Measurements from ENCODE around the gene ALDH6A1. TPM values are rescaled to one million over a fixed set of nuclear protein-coding genes. Genes with fewer than 3 reads are reported as not detected.

The ALDH6A1 gene
- total RNA-seq, 1 experiment from 2014 or later = 21.6 TPM

DNA sequence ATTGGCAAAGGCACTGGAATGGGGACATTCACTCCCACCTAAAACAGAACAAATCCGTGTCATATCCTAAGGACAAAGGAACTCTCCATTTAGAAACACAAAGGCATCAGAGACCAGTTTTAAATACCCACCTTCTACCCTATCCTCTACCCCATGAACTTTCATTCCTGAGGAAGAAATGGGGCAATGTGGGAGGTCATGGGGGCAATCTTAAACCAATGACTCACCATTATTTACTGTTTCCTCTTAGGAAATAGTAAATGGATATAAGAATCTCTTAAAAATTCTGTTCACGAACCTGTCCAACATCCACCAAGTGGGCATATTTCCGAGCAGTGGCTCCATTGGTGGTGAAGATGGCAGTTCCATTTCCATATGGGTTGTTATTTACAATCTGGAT, 19.4 kb downstream of the ALDH6A1 start (continued):
- TF ChIP-seq, protein P1, sequence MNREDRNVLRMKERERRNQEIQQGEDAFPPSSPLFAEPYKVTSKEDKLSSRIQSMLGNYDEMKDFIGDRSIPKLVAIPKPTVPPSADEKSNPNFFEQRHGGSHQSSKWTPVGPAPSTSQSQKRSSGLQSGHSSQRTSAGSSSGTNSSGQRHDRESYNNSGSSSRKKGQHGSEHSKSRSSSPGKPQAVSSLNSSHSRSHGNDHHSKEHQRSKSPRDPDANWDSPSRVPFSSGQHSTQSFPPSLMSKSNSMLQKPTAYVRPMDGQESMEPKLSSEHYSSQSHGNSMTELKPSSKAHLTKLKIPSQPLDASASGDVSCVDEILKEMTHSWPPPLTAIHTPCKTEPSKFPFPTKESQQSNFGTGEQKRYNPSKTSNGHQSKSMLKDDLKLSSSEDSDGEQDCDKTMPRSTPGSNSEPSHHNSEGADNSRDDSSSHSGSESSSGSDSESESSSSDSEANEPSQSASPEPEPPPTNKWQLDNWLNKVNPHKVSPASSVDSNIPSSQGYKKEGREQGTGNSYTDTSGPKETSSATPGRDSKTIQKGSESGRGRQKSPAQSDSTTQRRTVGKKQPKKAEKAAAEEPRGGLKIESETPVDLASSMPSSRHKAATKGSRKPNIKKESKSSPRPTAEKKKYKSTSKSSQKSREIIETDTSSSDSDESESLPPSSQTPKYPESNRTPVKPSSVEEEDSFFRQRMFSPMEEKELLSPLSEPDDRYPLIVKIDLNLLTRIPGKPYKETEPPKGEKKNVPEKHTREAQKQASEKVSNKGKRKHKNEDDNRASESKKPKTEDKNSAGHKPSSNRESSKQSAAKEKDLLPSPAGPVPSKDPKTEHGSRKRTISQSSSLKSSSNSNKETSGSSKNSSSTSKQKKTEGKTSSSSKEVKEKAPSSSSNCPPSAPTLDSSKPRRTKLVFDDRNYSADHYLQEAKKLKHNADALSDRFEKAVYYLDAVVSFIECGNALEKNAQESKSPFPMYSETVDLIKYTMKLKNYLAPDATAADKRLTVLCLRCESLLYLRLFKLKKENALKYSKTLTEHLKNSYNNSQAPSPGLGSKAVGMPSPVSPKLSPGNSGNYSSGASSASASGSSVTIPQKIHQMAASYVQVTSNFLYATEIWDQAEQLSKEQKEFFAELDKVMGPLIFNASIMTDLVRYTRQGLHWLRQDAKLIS (CRISPR knock-in tag; IDR thresholded peaks at IDR 0.05; ENCODE audit: borderline replicate concordance) = no peak
- TF ChIP-seq CTCF (IDR thresholded peaks at IDR 0.05) = no peak
- TF ChIP-seq JUN (CRISPR knock-in tag; IDR thresholded peaks at IDR 0.05) = no peak
- no peak for TF ChIP-seq SOX15 (CRISPR knock-in tag; IDR thresholded peaks at IDR 0.05)
- TF ChIP-seq E2F1 (CRISPR knock-in tag; IDR thresholded peaks at IDR 0.05) = no peak
- TF ChIP-seq EMX1 (CRISPR knock-in tag; IDR thresholded peaks at IDR 0.05) = no peak

- no peaks in the 10 kb centered on the region for H3K4me1 Mint-ChIP-seq
- TF ChIP-seq ZSCAN18 (CRISPR knock-in tag; IDR thresholded peaks at IDR 0.05) = no peak
- no peak for TF ChIP-seq HMGA2 (CRISPR knock-in tag; IDR thresholded peaks at IDR 0.05)
- no peak for TF ChIP-seq ZNF396 (CRISPR knock-in tag; IDR thresholded peaks at IDR 0.05; ENCODE audit: borderline replicate concordance)
- TF ChIP-seq ETV6 (CRISPR knock-in tag; IDR thresholded peaks at IDR 0.05) = no peak
- TF ChIP-seq, protein P2, sequence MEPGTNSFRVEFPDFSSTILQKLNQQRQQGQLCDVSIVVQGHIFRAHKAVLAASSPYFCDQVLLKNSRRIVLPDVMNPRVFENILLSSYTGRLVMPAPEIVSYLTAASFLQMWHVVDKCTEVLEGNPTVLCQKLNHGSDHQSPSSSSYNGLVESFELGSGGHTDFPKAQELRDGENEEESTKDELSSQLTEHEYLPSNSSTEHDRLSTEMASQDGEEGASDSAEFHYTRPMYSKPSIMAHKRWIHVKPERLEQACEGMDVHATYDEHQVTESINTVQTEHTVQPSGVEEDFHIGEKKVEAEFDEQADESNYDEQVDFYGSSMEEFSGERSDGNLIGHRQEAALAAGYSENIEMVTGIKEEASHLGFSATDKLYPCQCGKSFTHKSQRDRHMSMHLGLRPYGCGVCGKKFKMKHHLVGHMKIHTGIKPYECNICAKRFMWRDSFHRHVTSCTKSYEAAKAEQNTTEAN (CRISPR knock-in tag; IDR thresholded peaks at IDR 0.05) = no peak
- TF ChIP-seq TEAD1 (CRISPR knock-in tag; IDR thresholded peaks at IDR 0.05) = no peak
- peaks cover 27% of the 10 kb centered on the region for H3K36me3 Mint-ChIP-seq
- H3K27ac Mint-ChIP-seq = no peak overlapping the region
- H3K9me3 Mint-ChIP-seq = no peaks in the 10 kb centered on the region
- no peaks in the 10 kb centered on the region for H3K27me3 Mint-ChIP-seq (ENCODE audit: low read depth)
- ChIA-PET CTCF (no interaction called here), POLR2A (no interaction called here)
- H3K4me3 Mint-ChIP-seq = no peak overlapping the region
- ATAC-seq (no peak), DNase-seq (ENCODE audit: low spot score) (no peak)
Observed at GRCh38 chr14:74064426-74064825, 19.8 kb downstream of the ALDH6A1 start.

- Mint-ChIP-seq H3K4me1 (no peaks in the 10 kb centered on the region), H3K4me3 (no peak overlapping the region), H3K27ac (no peak overlapping the region), H3K36me3 (peaks cover 30% of the 10 kb centered on the region), H3K9me3 (no peaks in the 10 kb centered on the region), H3K27me3 (ENCODE audit: low read depth) (no peaks in the 10 kb centered on the region)
- POLR2A ChIA-PET = no interaction called here
- DNase-seq (ENCODE audit: low spot score) (no peak), ATAC-seq (no peak)
- TF ChIP-seq HMGA2 (CRISPR knock-in tag; IDR thresholded peaks at IDR 0.05) (no peak), GTF2I (CRISPR knock-in tag; conservative IDR thresholded peaks at IDR 0.05) (no peak), KAT7 (CRISPR knock-in tag; IDR thresholded peaks at IDR 0.05; ENCODE audit: borderline replicate concordance) (no peak), PREB (CRISPR knock-in tag; IDR thresholded peaks at IDR 0.05; ENCODE audit: borderline replicate concordance) (no peak), NFE2L1 (CRISPR knock-in tag; IDR thresholded peaks at IDR 0.05) (no peak), MYBL2 (CRISPR knock-in tag; IDR thresholded peaks at IDR 0.05) (no peak)
- TF ChIP-seq, protein P3, sequence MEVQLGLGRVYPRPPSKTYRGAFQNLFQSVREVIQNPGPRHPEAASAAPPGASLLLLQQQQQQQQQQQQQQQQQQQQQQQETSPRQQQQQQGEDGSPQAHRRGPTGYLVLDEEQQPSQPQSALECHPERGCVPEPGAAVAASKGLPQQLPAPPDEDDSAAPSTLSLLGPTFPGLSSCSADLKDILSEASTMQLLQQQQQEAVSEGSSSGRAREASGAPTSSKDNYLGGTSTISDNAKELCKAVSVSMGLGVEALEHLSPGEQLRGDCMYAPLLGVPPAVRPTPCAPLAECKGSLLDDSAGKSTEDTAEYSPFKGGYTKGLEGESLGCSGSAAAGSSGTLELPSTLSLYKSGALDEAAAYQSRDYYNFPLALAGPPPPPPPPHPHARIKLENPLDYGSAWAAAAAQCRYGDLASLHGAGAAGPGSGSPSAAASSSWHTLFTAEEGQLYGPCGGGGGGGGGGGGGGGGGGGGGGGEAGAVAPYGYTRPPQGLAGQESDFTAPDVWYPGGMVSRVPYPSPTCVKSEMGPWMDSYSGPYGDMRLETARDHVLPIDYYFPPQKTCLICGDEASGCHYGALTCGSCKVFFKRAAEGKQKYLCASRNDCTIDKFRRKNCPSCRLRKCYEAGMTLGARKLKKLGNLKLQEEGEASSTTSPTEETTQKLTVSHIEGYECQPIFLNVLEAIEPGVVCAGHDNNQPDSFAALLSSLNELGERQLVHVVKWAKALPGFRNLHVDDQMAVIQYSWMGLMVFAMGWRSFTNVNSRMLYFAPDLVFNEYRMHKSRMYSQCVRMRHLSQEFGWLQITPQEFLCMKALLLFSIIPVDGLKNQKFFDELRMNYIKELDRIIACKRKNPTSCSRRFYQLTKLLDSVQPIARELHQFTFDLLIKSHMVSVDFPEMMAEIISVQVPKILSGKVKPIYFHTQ (CRISPR knock-in tag; IDR thresholded peaks at IDR 0.05) = no peak
- TF ChIP-seq, protein P4, sequence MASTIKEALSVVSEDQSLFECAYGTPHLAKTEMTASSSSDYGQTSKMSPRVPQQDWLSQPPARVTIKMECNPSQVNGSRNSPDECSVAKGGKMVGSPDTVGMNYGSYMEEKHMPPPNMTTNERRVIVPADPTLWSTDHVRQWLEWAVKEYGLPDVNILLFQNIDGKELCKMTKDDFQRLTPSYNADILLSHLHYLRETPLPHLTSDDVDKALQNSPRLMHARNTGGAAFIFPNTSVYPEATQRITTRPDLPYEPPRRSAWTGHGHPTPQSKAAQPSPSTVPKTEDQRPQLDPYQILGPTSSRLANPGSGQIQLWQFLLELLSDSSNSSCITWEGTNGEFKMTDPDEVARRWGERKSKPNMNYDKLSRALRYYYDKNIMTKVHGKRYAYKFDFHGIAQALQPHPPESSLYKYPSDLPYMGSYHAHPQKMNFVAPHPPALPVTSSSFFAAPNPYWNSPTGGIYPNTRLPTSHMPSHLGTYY (CRISPR knock-in tag; IDR thresholded peaks at IDR 0.05) = no peak
- CTCF ChIA-PET = no interaction called here
Observed at GRCh38 chr14:74062809-74063150, 21.5 kb downstream of the ALDH6A1 start.

Data from WTC11 (cell line).